SU-DHL-6 (cell line): ENCODE results near the gene HMCN2.

Source experiments
- EZH2phosphoT487 ChIP-seq: fragments of 200-600 bp; sonication (generic), shearing (Covaris generic); conservative IDR thresholded peaks from 2 replicates; pipeline ENCODE4 v1.6.1; 2018; ENCODE audit warnings: mild to moderate bottlenecking, antibody characterized with exemption, low read length, moderate library complexity, mixed read lengths
- TF ChIP-seq, protein P1 (sequence below): fragments of 200-600 bp; sonication (generic); IDR thresholded peaks from one replicate; pipeline ENCODE4 v1.5.1; 2017; ENCODE audit warnings: antibody characterized with exemption, mild to moderate bottlenecking, low read length, moderate library complexity; ENCODE audit not compliant: insufficient read depth, poor library complexity, severe bottlenecking

DNA sequence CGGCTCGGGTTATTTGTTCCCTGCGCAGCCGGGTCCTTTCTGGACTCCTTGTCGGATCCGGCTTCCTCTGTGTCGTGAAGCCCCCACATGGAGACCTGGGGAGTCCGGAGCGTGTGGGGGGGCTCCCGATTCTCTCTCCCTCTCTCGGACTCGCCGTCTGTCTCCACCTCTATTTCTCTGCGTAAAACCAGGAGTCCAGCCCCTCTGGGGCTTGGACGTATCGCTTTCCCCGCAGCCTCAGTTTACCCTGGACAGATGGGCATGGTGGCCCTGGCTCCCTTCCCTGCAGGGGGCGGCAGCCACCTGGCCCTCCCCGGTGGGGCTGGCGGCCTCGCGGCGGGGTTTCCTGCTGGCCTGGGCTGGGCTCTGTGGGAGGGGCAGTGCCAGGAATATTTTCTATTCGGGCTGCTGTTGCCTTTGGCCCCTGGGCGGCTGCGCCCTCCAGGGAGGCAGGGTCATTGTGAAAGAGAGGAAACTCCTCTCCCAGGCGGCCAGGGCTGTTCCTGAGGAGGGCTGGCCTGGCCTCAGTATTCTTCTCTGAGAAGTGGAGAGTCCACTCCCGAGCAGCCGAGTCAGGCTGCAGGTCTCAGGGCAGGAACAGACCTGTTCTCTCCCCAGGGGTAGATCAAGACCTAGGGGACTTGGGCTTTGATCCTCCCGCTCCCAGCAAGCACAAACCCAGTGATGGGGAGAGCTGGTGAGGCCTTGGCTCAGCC is 179.9 kb downstream of the HMCN2 start:
- TF ChIP-seq, protein P1, sequence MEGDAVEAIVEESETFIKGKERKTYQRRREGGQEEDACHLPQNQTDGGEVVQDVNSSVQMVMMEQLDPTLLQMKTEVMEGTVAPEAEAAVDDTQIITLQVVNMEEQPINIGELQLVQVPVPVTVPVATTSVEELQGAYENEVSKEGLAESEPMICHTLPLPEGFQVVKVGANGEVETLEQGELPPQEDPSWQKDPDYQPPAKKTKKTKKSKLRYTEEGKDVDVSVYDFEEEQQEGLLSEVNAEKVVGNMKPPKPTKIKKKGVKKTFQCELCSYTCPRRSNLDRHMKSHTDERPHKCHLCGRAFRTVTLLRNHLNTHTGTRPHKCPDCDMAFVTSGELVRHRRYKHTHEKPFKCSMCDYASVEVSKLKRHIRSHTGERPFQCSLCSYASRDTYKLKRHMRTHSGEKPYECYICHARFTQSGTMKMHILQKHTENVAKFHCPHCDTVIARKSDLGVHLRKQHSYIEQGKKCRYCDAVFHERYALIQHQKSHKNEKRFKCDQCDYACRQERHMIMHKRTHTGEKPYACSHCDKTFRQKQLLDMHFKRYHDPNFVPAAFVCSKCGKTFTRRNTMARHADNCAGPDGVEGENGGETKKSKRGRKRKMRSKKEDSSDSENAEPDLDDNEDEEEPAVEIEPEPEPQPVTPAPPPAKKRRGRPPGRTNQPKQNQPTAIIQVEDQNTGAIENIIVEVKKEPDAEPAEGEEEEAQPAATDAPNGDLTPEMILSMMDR, result no peak
- TF ChIP-seq EZH2phosphoT487, result no peak
